ENCODE measurements around the gene ADGRG1. TPM values are rescaled to one million over a fixed set of nuclear protein-coding genes. Genes with fewer than 3 reads are reported as not detected.

The ADGRG1 gene
- total and polyA plus RNA-seq, 2 experiments from 2014 or later = 45.9 to 58.0 TPM

DNA sequence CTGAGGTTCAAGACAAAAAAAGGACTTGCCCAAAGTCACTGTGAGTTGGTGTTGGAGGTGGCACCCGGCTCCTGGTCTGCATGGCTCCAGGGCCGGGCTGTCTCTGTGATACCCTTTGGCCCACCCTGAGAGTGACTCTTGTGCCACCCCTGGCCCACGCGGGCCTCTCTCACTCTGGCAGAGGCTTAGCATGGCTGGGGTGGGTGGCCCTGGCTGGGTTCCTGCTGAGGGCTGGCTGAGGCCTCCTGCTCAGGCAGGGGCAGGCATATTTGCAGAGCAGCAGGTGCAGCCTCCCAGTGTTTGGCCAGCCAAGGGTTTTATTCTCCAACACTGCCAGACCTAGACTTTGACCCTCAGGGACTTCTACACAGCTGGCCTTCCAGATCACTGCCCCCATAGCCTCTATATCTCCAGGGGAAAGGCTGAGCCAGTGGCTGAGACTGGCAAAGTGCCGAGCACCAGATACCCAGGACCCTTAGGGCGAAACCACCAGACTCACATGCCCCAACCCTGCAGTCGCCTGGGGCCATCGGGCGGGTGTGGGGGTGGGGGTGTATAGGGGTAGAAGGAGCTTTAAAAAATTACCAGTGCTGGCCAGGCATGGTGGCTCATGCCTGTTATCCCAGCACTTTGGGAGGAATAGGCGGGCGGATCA, 21.5 kb upstream of the ADGRG1 start:
- Histone ChIP-seq H3K9me3 (ENCODE audit: low read depth) (no peaks in the 10 kb centered on the region), H2AFZ (no peak overlapping the region), H3K4me3 (no peak overlapping the region), H3K36me3 (replicated peaks; ENCODE audit: insufficient read depth, low read depth) (no peaks in the 10 kb centered on the region), H3K9me2 (replicated peaks; ENCODE audit: insufficient read depth) (no peaks in the 10 kb centered on the region), H3K27me3 (no peaks in the 10 kb centered on the region), H3K4me1 (ENCODE audit: insufficient read depth) (peaks cover 14% of the 10 kb centered on the region), H3K4me2 (peak overlapping the region; percentile 69), H4K20me1 (ENCODE audit: insufficient read depth, poor library complexity, severe bottlenecking) (no peaks in the 10 kb centered on the region), H3K27ac (peak overlapping the region; percentile 97), H3K79me2 (peaks cover 15% of the 10 kb centered on the region)
- WGBS (ENCODE audit: low lambda C conversion rate, missing lambda C conversion rate) = 73% methylated on average over 11 of the region's 11 CpGs
- TF ChIP-seq CTCF (IDR thresholded peaks at IDR 0.05; ENCODE audit: poor library complexity) (no peak), EZH2phosphoT487 (IDR thresholded peaks at IDR 0.05; ENCODE audit: low read depth, severe bottlenecking, unreplicated experiment) (no peak), EZH2 (IDR thresholded peaks at IDR 0.05; ENCODE audit: borderline replicate concordance) (no peak)
- DNase-seq (ENCODE audit: low spot score) = peak; percentile 73

GRCh38 chr16:57607676-57608461, 20.6 kb upstream of the ADGRG1 start:
- Histone ChIP-seq H3K79me2 (peaks cover 15% of the 10 kb centered on the region), H3K9me2 (replicated peaks; ENCODE audit: insufficient read depth) (no peaks in the 10 kb centered on the region), H2AFZ (no peak overlapping the region), H3K27me3 (no peaks in the 10 kb centered on the region), H4K20me1 (ENCODE audit: insufficient read depth, poor library complexity, severe bottlenecking) (no peaks in the 10 kb centered on the region), H3K4me1 (ENCODE audit: insufficient read depth) (peaks cover 14% of the 10 kb centered on the region), H3K4me3 (no peak overlapping the region), H3K27ac (peak overlapping the region; percentile 97), H3K36me3 (replicated peaks; ENCODE audit: insufficient read depth, low read depth) (no peaks in the 10 kb centered on the region), H3K4me2 (no peak overlapping the region), H3K9me3 (ENCODE audit: low read depth) (no peaks in the 10 kb centered on the region)
- TF ChIP-seq EZH2 (IDR thresholded peaks at IDR 0.05; ENCODE audit: borderline replicate concordance) (no peak), CTCF (IDR thresholded peaks at IDR 0.05; ENCODE audit: poor library complexity) (no peak), EZH2phosphoT487 (IDR thresholded peaks at IDR 0.05; ENCODE audit: low read depth, severe bottlenecking, unreplicated experiment) (no peak)
- DNase-seq (ENCODE audit: low spot score) = no peak
- WGBS (ENCODE audit: low lambda C conversion rate, missing lambda C conversion rate) = 91% methylated on average over 10 of the region's 10 CpGs

DNA sequence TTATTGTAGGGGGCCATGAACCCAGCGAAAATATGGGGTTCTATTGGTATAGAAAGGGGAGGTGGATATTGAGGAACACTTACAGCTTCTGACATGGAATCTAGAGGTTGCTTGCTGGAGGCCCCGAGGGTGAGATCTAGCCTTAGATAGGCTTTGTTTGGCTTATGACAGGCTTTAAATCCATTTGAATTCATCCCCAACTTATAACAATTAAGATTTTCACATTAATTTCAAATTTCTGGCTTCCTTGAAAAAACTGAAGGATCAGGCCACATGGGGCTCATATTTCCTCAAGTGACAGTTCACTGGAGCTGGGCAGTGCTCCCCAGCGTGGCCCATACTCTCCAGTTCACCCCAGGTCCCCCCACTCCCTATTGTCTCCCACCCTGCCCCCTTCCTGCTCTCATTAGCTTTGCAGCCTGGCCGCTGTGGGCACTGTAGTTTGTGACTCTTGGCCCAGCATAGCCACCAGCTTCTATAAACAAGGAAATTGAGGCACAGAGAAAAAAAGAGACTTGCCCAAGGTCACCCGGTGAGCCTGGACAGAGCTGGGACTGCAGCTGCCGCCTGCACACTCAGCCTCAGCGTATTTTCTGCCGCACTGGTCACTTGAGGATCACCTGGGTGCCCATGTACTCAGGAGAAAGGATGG, 19.8 kb upstream of the ADGRG1 start:
- Histone ChIP-seq H3K4me3 (no peak overlapping the region), H3K79me2 (peaks cover 15% of the 10 kb centered on the region), H2AFZ (no peak overlapping the region), H3K36me3 (replicated peaks; ENCODE audit: insufficient read depth, low read depth) (no peaks in the 10 kb centered on the region), H3K27me3 (no peaks in the 10 kb centered on the region), H3K27ac (peak overlapping the region; percentile 97), H3K4me1 (ENCODE audit: insufficient read depth) (peaks cover 14% of the 10 kb centered on the region), H4K20me1 (ENCODE audit: insufficient read depth, poor library complexity, severe bottlenecking) (no peaks in the 10 kb centered on the region), H3K9me3 (ENCODE audit: low read depth) (no peaks in the 10 kb centered on the region), H3K9me2 (replicated peaks; ENCODE audit: insufficient read depth) (no peaks in the 10 kb centered on the region), H3K4me2 (no peak overlapping the region)
- WGBS (ENCODE audit: low lambda C conversion rate, missing lambda C conversion rate) = 78% methylated on average over 8 of the region's 8 CpGs
- no peak for TF ChIP-seq CTCF (IDR thresholded peaks at IDR 0.05; ENCODE audit: poor library complexity)
- TF ChIP-seq EZH2phosphoT487 (IDR thresholded peaks at IDR 0.05; ENCODE audit: low read depth, severe bottlenecking, unreplicated experiment) = no peak
- TF ChIP-seq EZH2 (IDR thresholded peaks at IDR 0.05; ENCODE audit: borderline replicate concordance) = no peak
- DNase-seq (ENCODE audit: low spot score) = no peak
